Hematopoietic multipotent progenitor cell treated with erythropoietin and hydrocortisone succinate and interleukin-3 and kit ligand, for 6 days (in vitro differentiated cells): ENCODE measurements around the gene SLC22A13.
"Not testable (repeated sequence)": the region's sequence is repeated elsewhere in the genome, so short reads cannot be mapped to it uniquely, and the experiment has no call there.

ENCODE experiments used
- DNase-seq: peaks from one replicate; pipeline ENCODE4 v3.0.0-alpha.2; 2015

The SLC22A13 gene

DNA sequence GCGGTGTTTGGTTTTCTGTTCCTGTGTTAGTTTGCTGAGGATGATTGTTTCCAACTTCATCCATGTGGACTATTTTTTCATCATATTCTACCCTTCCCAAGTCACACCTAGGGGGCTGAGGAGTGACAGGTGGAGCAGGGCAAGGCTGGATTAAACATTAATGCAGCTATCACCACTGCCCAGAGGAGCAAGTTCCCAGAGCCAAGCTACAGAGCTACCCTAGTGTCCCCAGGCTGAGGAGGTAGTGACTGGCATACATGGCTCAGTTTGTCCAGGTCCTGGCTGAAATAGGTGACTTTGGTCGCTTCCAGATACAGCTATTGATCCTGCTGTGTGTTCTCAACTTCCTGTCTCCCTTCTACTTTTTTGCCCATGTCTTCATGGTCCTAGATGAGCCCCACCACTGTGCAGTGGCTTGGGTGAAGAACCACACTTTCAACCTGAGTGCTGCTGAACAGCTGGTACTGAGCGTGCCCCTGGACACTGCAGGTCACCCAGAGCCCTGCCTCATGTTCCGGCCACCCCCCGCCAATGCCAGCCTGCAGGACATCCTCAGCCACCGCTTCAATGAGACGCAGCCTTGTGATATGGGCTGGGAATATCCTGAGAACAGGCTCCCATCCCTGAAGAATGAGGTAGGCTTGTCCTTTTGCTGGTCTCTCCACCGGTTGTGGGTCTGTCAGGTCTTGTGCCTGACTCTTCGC, at the start of gene SLC22A13:
Gene SLC22A13 (plus strand): TSS at position 209 of the 704 bp plus-strand sequence. CDS start 49 bp downstream, at position 258.
- DNase-seq = no peak

DNA sequence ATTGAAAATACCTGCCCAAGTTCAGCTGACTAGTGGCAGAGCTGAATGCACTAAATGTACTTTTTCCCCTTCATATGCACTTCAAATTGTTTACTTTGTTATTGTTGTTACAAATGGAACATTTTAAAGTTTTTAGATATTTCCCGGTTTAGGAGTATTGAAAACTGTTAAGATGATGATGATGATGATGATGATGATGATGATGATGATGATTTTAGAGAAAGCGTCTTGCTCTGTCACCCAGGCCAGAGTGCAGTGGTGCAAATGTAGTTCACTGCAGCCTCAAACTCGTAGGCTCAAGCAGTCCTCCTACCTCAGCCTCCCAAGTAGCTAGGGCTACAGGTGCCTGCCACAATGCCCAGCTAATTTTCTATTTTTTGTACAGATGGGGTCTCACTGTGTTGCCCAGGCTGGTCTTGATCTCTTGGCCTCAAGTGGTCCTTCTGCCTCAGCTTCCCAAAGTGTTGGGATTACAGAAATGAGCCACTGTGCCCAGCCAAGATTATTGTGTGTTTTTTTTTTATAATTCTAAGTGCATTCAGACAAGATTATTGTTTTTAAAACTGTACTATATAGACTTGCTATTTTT, 45.9 kb upstream of the SLC22A13 start:
- DNase-seq = no peak

DNA sequence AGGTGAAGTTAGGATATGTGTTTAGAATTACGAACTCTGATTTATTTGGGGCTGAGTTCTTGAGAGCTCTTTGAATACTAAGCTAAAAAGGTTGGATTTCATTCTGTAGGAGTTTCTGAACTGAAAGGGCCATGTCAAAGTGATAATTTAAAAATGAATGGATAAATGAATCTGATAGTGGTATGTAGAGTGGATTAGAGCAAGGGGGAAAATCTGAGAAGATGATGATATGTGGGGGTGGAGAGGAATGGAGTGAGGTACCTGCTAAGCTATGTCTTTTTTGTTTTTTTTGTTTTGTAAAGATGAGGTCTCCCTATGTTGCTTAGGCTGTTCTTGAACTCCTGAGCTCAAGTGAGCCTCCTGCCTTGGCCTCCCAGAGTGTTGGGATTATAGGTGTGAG, 44.6 kb upstream of the SLC22A13 start:
- DNase-seq = no peak

- peak; percentile 89 for DNase-seq
Measured at GRCh38 chr3:38222032-38222634, 43.5 kb upstream of the SLC22A13 start.

GRCh38 chr3:38224357-38224756, 41.3 kb upstream of the SLC22A13 start:
- no peak for DNase-seq

GRCh38 chr3:38226273-38226672, 39.3 kb upstream of the SLC22A13 start:
- no peak for DNase-seq

DNA sequence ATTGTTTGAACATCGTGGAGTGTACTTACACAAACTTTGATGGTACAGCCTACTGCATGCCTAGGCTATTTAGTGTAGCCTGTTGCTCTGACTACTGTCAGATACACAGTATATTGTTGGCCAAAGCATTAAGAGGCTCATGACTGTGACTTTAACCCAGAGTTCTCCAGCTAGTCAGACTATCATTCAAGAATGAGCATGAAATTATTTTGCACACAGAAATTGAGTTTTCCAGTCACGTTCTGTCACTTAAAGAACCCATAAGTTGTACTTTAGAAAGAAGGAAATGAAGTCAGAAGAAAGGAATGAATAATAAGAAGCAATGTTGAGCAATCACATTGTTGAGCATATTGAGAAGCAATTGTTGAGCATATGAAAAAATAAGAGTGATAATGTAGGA, 37.6 kb upstream of the SLC22A13 start:
- DNase-seq = no peak

GRCh38 chr3:38229036-38229435, 36.6 kb upstream of the SLC22A13 start:
- no peak for DNase-seq

GRCh38 chr3:38232701-38233100, 32.9 kb upstream of the SLC22A13 start:
- no peak for DNase-seq

DNA sequence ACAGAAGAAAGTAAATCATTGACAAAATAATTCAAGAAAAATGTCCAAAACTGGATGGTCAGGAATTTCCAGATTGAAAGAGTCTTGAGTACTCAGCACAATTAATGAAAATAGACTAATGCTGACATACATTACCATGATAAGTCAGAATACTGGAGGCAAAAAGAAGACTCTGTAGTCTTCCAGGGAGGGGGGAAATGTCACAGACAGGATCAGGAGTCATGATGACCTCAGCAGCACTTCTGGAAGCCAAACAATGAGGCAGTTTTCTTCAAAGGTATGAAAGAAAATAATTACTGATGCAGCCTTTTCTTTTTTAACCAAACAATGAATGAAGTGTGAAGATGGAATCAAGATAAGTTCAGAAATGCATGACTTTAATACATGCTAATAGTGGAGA, 30.1 kb upstream of the SLC22A13 start:
- DNase-seq = no peak

GRCh38 chr3:38238416-38239008, 27.1 kb upstream of the SLC22A13 start:
- no peak for DNase-seq

- not testable (repeated sequence) for DNase-seq
Measured at GRCh38 chr3:38242812-38243211, 22.8 kb upstream of the SLC22A13 start.

DNA sequence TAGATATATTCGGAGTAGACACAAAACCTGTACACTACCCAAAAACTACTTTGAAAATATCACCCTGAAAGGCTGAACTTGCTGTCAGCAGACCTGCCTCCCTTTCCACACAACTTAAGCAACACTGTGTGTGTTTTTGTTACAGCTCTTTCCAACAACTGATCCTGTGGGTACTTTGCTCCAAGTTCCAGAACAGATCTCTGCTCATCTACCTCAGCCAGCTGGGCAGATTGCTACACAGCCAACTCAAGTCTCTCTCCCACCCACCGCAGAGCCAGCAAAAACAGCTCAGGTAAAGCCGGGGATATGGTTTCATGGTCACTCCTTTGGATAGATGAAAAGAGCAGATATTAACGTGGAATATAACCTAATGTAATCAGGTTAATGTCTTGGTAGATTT, 19.7 kb upstream of the SLC22A13 start:
- DNase-seq = no peak

- DNase-seq = no peak
Measured at GRCh38 chr3:38247366-38248035, 18.1 kb upstream of the SLC22A13 start.

DNA sequence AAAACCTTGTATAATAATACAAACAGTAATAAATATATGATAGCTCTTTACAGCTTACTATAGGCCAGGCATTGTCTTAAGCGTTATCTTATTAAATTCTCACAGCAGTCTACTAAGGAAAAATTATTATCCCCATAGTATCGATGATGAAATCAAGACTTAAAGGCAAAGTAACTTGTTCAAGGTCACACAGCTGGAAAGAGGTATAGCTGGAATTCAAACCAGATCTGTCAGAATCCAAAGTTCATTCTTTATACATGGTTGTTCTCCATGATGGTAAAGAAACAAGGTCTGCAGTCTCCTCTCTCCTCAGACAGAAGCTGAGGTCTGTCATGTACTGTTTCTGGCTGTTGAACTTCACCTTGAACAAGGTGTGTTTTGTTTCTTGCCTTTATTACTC, 15.4 kb upstream of the SLC22A13 start:
- DNase-seq = no peak

DNA sequence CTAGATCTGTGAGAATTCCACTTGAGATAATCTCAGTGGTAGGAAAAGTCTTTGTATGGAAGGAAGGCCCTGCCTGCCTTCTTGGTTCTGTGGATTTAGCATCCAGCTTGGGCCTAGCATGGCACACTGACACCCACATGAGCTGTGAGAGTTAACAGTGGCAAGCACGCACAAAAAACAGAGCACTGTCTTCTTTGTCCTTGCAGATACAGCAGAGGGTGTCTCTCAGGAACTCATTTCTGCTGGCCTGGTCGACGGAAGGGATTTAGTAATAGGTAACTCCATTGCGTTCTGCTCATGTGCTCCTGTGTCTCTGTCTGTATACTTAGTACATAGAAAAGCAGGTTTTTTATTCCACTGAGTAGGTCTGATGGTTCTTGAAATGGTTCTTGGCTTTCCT, 14.4 kb upstream of the SLC22A13 start:
- no peak for DNase-seq

GRCh38 chr3:38253704-38254103, 11.9 kb upstream of the SLC22A13 start:
- DNase-seq = no peak

DNA sequence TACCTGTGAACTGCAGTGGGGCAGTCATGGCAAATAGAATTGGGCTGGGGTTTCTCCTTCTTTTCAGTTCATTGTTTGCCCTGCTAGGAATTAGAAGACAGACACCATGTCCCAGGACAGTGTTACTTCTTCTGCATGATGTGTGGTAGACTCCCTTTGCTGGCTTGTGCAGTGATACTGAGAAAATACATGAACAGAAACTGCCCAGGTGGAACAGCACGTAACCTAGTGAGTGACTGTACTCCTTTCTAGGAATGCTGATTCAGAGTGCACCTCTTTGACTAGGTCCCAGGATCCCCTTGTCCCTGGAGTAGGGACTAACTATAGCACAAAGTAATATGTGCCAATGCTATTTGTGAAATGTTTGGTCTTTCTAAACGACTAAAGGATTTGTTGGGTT, 10.7 kb upstream of the SLC22A13 start:
- DNase-seq = no peak

GRCh38 chr3:38255627-38256026, 10.0 kb upstream of the SLC22A13 start:
- no peak for DNase-seq

GRCh38 chr3:38257583-38257982, 8.0 kb upstream of the SLC22A13 start:
- DNase-seq = peak; percentile 18

- DNase-seq = no peak
Measured at GRCh38 chr3:38260474-38260873, 5.1 kb upstream of the SLC22A13 start.

DNA sequence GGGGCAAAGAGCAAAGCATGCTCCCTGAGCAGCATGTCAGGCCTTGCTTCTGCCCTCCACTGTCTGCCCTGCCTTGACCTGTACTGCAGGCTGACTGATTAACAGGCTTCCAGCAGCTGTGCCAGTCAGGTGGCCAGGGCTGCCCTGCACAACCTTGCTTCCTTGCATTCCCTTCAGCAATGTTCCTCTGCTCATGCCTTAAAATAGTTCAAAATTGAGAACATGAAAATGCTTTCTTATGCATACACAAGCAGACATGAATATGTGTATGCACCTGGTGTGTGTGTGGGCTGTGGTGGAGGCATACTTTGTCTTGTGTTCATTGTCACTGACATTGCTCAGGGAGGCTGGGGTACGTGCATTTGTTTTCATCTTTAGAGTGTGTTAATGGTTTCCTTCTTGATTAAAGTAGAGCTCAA, 1.2 kb upstream of the SLC22A13 start:
- peak; percentile 32 for DNase-seq

DNA sequence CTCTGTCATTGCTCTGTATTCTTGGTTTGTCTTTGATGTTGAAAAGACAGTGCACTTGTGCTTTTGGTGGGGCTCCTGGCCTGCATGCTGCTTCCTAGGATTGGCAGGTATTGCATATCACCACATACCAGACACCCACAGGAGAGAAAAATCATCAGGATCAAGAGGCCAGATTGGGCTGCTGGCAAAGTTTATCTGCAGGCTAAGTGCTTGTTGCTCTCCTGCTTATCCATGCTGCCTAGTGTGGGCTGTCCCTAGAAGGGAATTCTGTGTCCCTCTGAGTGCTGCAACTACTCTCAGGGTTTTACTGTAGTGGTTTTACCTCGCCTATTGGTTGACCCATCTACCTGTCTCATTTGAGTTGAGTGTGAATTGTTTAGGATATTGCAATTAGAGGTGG, 833 bp upstream of the SLC22A13 start:
- peak; percentile 46 for DNase-seq
